Lung (tissue), 12 donors: ENCODE data around the gene TMEM192. TPM values are rescaled to one million over a fixed set of nuclear protein-coding genes. Genes with fewer than 3 reads are reported as not detected.
A peak's percentile ranks its signal among the peaks of the same experiment; 100 is the strongest.
"Not testable (repeated sequence)": the region's sequence is repeated elsewhere in the genome, so short reads cannot be mapped to it uniquely, and the experiment has no call there.

Source experiments
- ATAC-seq: fragments of 200-7000 bp; cut with Tn5 transposase; one replicate; pipeline ENCODE4 v1.9.1; 2020; ENCODE audit warnings: moderate number of reproducible peaks; ENCODE audit not compliant: insufficient read depth, low FRiP score
- DNase-seq, 3 donors: peaks; one replicate each; pipeline ENCODE4 v3.0.0-alpha.2; 2013 to 2017
- H3K27ac ChIP-seq, 2 donors: one replicate each; pipeline ENCODE4 v1.5.1; 2013; ENCODE audit warnings: mild to moderate bottlenecking in 2 of 2, moderate library complexity in 2 of 2, control low read depth in 1 of 2, inconsistent platforms in 1 of 2, low read depth in 1 of 2, low read length in 1 of 2
- H3K27me3 ChIP-seq, 3 donors: one replicate each; pipeline ENCODE4 v1.5.1; 2013; ENCODE audit warnings: low read length in 2 of 3; ENCODE audit not compliant: control insufficient read depth in 3 of 3, insufficient read depth in 3 of 3
- H3K36me3 ChIP-seq, 4 donors: one replicate each; pipeline ENCODE4 v1.5.1; 2013; ENCODE audit warnings: low read length in 4 of 4, mild to moderate bottlenecking in 1 of 4, moderate library complexity in 1 of 4; ENCODE audit not compliant: control insufficient read depth in 4 of 4, insufficient read depth in 4 of 4
- H3K4me1 ChIP-seq, 5 donors: one replicate each; pipeline ENCODE4 v1.5.1; 2013; ENCODE audit warnings: low read length in 5 of 5, mild to moderate bottlenecking in 2 of 5, moderate library complexity in 1 of 5; ENCODE audit not compliant: control insufficient read depth in 5 of 5, insufficient read depth in 5 of 5
- H3K4me3 ChIP-seq: one replicate; pipeline ENCODE4 v1.5.1; 2013; ENCODE audit warnings: mild to moderate bottlenecking, control low read depth, moderate library complexity
- H3K9ac ChIP-seq, 2 donors: one replicate each; pipeline ENCODE4 v1.5.1; 2013; ENCODE audit warnings: low read length in 2 of 2, control low read depth in 1 of 2; ENCODE audit not compliant: insufficient read depth in 1 of 2
- H3K9me3 ChIP-seq, 4 donors: one replicate each; pipeline ENCODE4 v1.5.1; 2013; ENCODE audit warnings: low read length in 3 of 4, mild to moderate bottlenecking in 1 of 4, moderate library complexity in 1 of 4; ENCODE audit not compliant: control insufficient read depth in 4 of 4, insufficient read depth in 3 of 4
- WGBS, 2 donors: extraction: QIAGEN DNeasy Blood & Tissue Kit; methylation state at CpG; one replicate each; pipeline ENCODE4 v1.1.7; 2013; 5-methylcytosine and 5-hydroxymethylcytosine counted together
- polyA plus RNA-seq, 2 donors: library from polyadenylated mRNA; stranded (reverse); fragments of 200-250 nt; gene quantifications; one replicate each; pipeline ENCODE4 v1.2.1, GENCODE V29; 2013
- total RNA-seq, 2 donors: library from RNA; depleted of rRNA in 1 of 2; stranded (reverse); fragments of >200 nt in 1 of 2; gene quantifications; one replicate each; pipeline ENCODE4 v1.2.1, GENCODE V29; 2014 to 2021
- TF ChIP-seq, protein P1 (sequence below): IDR thresholded peaks from 2 replicates; pipeline ENCODE4 v1.5.1; 2012; ENCODE audit warnings: mild to moderate bottlenecking; ENCODE audit errors: control extremely low read depth, extremely low read depth
- donor health status: control.
- donor health status: control.
- donor health status: Bipolar disorder and iron deficiency.
- donor health status: healthy.
- donor health status: DM: yes; HTN: yes; CAD: no.

The TMEM192 gene
- total and polyA plus RNA-seq, 4 donors = 8.9 to 16.4 (median 15.2) TPM

DNA sequence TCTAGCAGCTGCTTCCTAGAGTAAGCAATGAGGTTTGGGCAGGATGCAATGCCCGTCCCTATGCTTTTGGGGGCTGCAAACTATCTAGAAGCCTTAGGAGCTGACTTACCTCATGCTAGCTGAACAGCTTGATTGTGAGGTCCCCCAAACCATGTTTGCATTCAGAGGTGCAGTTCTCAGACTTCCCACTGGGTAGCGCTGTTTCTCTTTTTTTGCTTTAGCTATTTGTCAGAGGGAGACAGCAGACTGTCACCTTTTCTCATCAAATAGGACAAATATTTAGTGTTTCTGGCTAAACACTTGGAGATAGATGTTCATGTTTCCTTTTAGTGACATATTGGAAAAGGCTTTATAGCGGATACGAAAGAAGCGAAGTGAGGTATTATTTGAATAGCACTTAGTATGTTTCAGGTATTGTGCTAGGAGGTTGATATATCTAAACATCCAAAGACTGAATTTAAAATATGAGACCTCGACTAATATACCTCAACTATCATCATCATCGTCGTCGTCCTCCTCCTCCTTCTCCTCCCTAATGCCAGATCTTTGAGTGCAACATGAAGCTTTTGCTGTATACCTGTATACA, 18.7 kb upstream of the TMEM192 start:
- Histone ChIP-seq H3K9ac (no peak overlapping the region), H3K36me3 (no peaks in the 10 kb centered on the region), H3K27me3 (peaks cover 0 to 3% (median 0%) of the 10 kb centered on the region in 3 donors), H3K9me3 (no peaks in the 10 kb centered on the region), H3K4me3 (no peak overlapping the region), H3K27ac (no peak overlapping the region), H3K4me1 (no peaks in the 10 kb centered on the region)
- WGBS, 2 donors = 9 to 14% methylated on average over 9 of the region's 9 CpGs
- TF ChIP-seq, protein P1, sequence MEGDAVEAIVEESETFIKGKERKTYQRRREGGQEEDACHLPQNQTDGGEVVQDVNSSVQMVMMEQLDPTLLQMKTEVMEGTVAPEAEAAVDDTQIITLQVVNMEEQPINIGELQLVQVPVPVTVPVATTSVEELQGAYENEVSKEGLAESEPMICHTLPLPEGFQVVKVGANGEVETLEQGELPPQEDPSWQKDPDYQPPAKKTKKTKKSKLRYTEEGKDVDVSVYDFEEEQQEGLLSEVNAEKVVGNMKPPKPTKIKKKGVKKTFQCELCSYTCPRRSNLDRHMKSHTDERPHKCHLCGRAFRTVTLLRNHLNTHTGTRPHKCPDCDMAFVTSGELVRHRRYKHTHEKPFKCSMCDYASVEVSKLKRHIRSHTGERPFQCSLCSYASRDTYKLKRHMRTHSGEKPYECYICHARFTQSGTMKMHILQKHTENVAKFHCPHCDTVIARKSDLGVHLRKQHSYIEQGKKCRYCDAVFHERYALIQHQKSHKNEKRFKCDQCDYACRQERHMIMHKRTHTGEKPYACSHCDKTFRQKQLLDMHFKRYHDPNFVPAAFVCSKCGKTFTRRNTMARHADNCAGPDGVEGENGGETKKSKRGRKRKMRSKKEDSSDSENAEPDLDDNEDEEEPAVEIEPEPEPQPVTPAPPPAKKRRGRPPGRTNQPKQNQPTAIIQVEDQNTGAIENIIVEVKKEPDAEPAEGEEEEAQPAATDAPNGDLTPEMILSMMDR = peak; percentile 91
- ATAC-seq (no peak), DNase-seq (peak; percentile 65 to 72 (median 71))

DNA sequence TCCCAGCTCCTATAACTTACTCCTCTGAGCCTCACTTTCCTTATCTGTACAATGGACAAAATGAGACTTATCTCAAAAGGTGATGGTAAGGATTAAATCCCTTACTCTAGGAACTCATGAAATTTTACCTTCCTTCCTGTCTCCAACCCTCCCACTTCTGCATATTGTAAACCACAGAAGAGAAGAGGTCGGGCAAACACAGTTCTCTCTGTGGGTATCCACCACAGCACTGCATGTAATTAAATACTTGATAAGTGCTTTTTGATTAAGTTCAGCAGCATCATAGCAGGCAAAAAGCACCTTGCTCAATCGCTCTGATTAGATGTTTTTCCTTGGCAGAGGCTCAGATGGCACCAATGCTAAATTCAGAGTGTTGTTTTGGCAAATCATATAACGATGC, 17.3 kb upstream of the TMEM192 start:
- Histone ChIP-seq H3K4me3 (no peak overlapping the region), H3K36me3 (no peaks in the 10 kb centered on the region), H3K27ac (no peak overlapping the region), H3K27me3 (peaks cover 0 to 3% (median 0%) of the 10 kb centered on the region in 3 donors), H3K9me3 (no peaks in the 10 kb centered on the region), H3K9ac (no peak overlapping the region), H3K4me1 (no peaks in the 10 kb centered on the region)
- ATAC-seq (no peak), DNase-seq (no peak)
- WGBS, 2 donors = 45 to 48% methylated on average over 3 of the region's 3 CpGs
- TF ChIP-seq, protein P1 = no peak

DNA sequence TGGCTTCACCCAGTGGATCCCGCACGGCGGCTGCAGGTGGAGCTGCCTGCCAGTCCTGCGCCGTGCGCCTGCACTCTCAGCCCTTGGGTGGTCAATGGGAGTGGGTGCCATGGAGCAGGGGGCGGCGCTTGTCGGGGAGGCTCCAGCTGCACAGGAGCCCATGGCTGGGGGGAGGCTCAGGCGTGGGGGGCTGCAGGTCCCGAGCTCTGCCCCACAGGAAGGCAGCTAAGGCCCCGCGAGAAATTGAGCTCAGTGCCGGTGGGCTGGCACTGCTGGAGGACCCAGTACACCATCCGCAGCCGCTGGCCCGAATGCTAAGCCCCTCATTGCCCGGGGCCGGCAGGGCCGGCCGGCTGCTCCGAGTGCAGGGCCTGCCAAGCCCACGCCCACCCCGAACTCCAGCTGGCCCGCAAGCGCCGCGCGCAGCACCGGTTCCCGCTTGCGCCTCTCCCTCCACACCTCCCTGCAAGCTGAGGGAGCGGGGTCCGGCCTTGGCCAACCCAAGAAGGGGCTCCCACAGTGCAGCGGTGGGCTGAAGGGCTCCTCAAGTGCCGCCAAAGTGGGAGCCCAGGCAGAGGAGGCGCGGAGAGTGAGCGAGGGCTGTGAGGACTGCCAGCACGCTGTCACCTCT, 13.3 kb upstream of the TMEM192 start:
- H3K27ac ChIP-seq, H3K4me3 ChIP-seq, H3K4me1 ChIP-seq, H3K9me3 ChIP-seq, H3K27me3 ChIP-seq, DNase-seq, ATAC-seq, H3K9ac ChIP-seq, H3K36me3 ChIP-seq: not testable (repeated sequence)
- WGBS, 2 donors = 97 to 99% methylated on average over 36 to 40 of the region's 40 CpGs

DNA sequence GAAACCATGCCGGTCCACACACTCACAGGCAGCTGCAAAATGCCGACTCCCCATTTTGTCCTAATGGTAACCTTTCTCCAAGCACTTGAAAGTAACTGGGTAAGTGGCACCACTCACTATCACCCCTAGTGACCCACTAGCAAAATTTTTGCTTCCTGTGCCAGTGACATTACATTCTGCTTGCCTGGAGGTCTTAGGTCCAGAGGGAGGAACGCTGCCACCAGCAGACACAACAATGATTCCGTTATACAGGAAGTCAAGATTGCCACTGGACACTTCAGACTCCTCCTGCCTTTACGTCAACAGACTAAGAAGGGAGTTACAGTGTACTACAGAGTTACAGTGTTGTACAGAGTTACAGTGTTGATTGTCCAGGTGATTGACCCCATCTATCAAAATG, 11.8 kb upstream of the TMEM192 start:
- 45 to 46% methylated on average over 5 of the region's 5 CpGs for WGBS, 2 donors
- no peak for ATAC-seq
- no peaks in the 10 kb centered on the region for H3K36me3 ChIP-seq
- TF ChIP-seq, protein P1 = no peak
- H3K4me3 ChIP-seq = no peak overlapping the region
- peak in 1 of 3 donors; percentile 7 for DNase-seq
- no peak overlapping the region for H3K9ac ChIP-seq
- H3K27ac ChIP-seq = no peak overlapping the region
- H3K4me1 ChIP-seq = no peaks in the 10 kb centered on the region
- H3K27me3 ChIP-seq = no peaks in the 10 kb centered on the region
- H3K9me3 ChIP-seq = no peaks in the 10 kb centered on the region
